HG03159 (cell line): ENCODE results near the gene KIRREL2.
"Not testable (repeated sequence)": the region's sequence is repeated elsewhere in the genome, so short reads cannot be mapped to it uniquely, and the experiment has no call there.

ENCODE experiments used
- ATAC-seq: cut with Tn5 transposase; IDR thresholded peaks from one replicate; pipeline ENCODE4 v1.9.1; 2021; ENCODE audit warnings: mild to moderate bottlenecking, moderate library complexity; ENCODE audit not compliant: unreplicated experiment

KIRREL2 gene

DNA sequence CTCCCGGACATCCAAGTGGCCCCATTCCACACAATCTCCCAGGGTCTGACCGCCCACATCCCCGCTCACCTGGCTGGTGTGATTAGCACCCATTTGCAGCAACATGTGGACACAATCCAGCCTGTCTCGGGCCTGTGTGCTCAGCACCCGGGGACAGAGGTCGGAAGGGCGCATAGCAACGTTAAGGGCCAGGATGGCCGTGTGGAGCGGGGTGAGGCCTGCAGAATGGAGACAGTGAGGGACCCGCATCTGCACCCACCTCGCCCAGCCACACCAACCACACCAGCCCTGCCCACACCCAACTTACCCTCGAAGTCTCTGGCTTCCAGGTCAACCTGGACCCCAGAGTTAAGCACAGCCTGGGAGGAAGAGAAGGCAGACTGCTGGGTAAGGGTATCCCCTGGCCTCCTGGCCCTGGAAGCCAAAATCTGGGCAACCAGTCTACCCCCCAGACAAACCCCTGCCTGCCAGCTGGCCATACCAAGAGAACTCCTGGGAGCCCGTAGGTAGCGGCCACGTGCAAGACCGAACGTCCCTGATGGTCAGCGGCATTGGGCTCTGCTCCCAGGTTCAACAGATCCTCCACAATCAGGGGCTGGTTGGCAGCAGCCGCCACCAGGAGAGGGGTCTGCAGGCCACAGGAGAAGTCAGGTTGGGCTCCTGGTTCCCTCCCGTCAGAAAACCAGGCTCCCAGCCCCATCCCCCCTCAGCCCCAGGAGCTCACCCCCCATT lies 39.4 kb downstream of the KIRREL2 start:
- no peak for ATAC-seq

DNA sequence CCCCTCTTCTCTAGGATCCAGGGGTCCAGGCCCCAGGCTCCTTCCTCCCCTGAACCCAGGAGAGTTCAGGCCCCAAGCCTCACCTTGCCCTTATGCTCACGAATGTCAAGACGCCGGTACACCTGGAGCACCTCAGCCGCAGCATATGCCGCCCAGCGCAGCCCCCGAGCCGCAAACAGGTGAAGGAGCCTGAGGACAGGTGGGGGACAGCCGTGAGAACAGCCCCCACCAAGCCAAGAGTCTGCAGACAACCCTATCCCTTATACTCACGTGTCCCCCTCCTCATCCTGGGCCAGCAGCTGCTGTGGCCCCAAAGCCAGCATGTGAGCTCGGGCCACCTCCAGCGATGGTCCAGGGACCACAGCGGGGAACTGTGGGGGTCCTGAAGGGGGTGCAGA lies 39.9 kb downstream of the KIRREL2 start:
- ATAC-seq, result no peak

DNA sequence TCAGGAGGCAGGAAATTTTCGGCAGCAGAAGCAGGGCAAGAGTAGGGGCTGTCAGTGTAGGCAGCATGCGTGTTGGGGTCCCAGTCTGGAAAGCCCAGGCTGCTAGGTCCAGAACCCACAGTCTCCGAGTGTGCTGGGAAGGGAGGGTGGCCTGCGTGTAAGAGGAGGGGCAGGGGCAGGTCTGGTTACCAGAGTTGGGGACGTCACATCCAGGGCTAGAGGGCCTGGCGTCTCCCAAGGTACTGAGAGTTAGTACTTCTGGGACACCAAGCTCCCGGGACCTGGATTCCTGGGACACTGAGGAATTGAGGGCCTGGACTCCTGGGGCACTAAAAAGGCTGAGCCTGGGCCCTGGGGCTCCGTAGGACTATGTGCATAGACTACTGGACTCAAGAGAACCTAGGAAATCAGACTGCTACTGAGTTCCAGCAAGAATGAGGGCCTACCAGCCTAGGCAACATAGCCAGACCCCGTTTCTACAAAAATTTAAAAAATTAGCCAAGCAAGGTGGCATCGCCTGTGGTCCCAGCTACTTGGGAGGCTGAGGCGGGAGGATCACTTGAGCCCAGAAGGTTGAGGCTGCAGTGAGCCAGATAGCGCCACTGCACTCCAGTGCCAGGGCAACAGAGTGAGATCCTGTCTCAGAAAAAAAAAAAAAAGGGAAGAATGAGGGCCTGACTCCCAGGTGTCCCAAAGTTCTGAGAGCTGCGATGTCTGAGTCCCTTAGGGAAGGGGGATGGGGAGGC lies 41.2 kb downstream of the KIRREL2 start:
- ATAC-seq, result no peak

DNA sequence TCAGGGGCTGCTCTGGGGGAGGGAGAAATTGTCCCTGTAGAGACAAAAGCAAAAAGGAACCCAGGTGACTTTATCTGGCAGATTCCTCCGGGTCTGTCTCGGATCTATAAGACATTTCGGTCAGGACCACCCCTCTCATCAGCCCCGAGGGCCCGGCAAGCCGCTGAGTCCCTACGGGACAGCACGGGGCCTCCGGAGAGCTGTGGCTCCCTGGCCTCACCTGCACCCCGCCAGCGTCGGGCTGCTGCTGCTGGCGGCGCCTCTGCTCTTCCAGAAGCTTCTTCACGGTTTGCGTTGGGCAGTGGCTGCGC lies 41.7 kb downstream of the KIRREL2 start:
- ATAC-seq, result no peak

DNA sequence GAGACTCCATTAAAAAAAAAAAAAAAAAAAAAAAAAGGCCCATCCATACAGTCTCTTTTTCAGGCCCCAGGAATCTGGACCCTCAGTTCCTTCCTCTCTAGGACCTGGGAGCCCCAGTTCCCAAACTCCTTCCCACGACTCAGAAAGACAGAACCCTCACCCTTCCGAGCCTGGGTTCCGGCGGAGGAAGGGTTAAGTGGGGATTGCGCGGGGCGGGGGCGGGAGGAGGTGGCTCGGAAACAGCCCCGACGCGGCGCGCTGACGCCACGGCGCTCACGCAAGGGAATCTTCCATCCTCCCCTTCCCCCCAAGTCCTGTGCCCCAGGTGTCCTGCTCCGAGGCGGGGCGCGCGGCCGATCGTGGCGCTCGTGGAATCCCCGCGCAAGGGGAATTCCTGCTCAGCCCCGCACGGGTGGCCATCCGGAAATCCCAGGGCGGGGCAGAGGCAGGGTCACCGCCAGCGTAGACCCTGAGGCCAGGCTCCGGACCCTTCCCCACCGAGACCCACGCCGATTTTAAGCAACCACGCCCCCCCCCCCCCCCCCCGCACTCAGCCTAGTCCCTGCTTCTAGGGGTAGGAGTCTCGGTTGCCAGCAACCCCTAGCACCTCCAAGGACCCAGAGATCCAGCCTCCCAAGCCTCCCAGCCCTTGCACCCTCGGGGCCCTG lies 43.0 kb downstream of the KIRREL2 start:
- ATAC-seq, result peak; percentile 39

DNA sequence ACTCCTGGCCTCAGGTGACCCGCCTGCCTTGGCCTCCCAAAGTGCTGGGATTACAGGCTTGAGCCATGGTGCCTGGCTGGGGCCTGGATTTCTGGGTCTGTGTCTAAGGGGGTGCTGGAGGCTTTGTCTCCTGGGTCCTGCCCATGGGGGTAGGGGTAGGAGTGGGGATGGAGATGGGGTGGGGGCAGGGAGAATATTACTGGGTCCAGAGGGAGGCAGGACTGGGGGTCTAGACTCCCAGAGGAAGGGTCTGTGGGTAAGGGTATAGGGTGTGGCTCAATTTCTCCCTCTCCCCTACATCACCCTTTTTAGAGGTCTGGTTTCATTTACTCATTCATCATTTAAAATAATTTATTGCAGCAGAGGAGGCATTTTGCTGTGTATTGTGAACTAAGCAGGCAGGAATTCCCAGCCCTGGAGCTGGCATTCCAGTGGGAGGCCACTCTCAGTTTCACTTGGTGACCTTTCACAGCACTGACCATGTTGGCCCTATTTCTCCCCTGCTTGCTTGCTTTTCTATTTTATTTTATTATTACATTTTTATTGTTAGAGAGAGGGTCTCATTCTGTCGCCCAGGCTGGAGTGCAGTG lies 44.4 kb downstream of the KIRREL2 start:
- ATAC-seq, result no peak

DNA sequence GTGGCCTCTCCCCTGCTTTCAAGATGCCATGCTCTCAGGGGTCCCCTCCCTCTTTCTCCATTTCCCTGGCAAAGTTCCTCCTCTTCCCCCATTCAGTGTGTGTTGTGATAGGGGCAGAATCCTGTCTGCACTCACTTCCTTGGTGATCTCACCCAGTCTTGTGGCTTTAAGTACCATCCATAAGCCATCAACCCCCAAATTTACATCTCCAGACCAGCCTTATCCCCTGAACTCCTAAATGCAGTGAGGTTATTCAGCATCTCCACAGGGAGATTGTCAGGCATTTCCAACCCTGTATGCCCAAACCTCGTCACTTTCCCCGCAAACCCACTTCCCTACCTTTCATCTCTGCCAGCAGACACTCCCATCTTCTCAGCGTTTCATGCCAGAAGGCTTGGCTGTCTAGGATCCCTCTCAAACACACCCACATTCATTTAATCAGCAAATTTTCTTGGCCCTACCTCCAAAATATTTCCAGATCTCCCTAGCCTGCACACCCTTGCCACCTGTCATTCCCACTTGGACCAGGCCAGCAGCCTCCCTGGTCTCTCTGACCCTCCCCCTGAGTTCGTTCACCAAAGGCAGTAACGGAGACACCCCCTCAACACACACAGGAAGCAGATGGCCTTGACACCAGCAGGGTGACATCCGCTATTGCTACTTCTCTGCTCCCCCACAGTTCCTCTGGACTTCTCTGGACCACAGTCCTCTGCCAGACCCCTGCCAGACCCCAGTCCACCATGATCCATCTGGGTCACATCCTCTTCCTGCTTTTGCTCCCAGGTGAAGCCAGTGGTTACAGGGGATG lies 45.3 kb downstream of the KIRREL2 start, which contains the start of gene HCST:
HCST (plus strand) TSS at position 676 of the 808 bp plus-strand sequence; CDS start at position 741, 65 bp downstream.
- ATAC-seq, result no peak

DNA sequence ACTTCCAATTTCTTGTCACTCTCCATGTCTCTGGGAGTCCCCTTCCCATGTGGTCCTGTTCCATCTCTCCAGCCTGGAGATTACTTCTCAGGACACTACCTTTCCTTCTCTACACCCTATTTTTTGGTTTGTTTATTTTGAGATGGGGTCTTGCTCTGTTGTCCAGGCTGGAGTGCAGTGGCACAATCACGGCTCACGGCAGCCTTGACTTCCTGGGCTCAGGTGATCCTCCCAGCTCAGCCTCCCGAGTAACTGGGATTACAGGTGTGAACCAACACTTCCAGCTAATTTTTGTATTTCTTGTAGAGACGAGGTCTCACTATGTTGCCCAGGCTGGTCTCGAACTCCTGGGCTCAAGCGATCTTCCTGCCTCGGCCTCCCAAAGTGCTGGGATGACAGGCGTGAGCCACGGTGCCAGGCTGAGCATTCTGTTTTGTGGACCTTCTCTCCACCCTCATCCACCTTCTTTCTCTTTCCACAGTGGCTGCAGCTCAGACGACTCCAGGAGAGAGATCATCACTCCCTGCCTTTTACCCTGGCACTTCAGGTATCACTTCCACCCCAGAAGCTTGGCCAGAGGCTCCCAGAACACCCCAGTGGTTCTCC lies 46.3 kb downstream of the KIRREL2 start:
- ATAC-seq, result no peak

DNA sequence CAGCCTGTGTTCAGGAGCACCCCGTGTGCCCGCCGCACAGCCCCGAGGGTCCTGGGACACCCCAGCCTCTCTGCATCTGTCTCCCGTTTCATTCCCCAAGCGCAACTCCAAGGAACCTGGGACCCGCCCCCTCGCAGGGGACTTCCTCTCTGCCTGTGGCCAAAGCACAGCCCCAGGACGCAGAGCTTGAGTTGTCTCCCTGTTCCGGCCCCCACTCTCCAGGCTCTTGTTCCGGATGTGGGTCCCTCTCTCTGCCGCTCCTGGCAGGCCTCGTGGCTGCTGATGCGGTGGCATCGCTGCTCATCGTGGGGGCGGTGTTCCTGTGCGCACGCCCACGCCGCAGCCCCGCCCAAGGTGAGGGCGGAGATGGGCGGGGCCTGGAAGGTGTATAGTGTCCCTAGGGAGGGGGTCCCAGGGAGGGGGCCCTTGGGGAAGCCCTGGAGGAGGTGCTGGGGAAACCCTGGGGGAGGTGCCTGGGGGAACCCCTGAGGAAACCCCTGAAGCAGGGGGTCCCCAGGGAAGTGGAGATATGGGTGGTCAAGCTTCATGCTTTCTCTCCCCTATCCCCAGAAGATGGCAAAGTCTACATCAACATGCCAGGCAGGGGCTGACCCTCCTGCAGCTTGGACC lies 47.0 kb downstream of the KIRREL2 start:
- peak; percentile 47 for ATAC-seq

DNA sequence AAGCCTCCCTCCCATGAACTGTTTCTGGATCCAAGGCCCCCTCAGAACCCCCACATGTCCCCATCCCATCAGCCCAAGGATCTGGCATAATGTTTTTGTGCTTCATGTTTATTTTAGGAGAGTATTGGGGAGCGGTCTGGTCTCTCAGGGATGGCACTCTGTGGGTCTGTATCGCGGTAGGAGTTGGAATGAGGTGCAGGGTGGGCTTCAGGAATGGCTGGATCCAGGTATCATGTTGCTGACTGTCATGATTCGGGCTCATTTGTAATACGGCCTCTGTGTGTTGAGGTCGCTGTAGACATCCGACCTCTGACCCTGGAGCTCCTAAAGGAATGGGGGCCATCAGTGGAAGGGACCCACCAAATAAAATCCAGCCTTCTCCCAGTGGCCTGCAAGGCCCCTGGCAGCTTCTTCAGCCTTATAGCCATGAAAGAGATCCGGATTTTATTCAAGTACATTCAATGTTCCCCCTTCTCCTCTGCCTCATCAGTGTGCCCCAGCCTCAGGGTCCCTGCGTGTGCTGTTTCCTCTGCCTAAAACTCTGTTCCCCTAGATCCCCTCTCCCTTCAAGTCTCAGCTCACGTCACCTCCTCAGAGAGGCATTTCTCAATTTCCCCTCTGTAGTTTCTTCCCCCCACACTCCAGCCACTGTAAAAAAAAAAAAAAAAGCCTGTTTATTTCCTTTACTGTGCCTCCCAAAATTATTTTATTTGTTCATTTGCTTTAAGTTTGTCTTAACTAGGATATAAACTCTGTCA lies 47.8 kb downstream of the KIRREL2 start:
- no peak for ATAC-seq

DNA sequence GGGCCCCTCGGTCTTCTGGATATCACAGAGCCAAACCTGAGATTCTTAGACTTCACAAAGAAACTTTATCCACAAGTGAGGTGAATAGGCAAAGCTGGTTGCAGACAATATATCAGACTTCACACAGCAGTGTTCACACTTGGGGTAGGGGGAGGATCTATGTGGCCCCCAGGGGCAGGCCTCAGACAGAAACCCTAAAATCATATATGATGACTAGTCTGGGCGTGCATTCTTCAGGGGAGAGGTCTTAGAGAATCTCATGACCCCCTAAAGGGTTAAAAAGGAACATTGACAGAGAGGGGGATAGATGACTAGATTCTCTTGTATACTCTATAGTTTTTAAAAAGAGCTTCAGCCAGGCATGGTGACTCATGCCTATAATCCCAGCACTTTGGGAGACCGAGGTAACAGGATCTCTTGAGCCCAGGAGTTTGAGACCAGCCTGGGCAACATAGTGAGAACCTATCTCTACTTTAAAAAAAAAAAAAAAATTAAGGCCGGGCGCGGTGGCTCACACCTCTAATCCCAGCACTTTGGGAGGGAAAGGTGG lies 48.5 kb downstream of the KIRREL2 start:
- ATAC-seq, result no peak

DNA sequence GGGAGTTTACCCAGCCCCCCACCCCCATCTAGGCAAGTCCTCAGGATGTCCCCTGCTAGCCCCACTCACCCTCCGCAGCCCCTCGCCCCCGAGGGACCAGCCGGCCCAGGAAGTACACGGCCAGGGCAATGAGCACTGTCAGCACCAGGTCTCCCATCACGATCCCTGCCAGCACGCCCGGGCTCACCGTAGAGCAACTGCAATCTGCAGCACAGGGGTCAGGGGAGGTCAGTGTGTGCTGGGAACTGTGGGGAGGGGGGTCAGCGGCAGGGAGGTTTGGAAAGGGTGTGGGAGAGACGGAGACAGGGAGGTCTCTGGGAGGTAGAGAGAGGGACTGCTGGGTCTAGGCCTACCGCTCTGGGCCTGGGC lies 50.6 kb downstream of the KIRREL2 start:
- no peak for ATAC-seq

DNA sequence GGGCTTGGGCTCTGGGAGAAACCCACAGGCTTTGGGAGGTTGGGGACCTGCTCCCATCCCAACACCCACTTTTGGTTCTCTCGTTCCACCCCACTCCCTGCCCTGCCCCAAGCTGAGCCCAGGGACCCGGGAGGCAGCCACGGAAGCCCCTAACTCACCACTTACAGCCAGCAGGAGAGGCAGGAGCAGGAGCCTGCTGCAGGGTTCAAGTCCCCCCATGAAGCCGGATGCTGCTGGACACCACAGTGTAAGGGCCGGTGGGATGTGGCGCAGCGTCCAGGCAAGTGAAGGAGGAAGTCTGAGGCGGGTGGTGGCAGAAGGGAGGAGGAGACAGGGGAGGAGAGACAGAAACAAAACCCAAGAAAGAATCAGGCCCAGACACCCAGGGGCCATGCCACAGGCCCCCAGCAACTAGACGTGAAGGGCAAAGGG lies 51.3 kb downstream of the KIRREL2 start, which contains the start of gene TYROBP:
TYROBP (minus strand) TSS at position 286 of the 432 bp plus-strand sequence; CDS start at position 219, 67 bp downstream.
- ATAC-seq, result no peak

DNA sequence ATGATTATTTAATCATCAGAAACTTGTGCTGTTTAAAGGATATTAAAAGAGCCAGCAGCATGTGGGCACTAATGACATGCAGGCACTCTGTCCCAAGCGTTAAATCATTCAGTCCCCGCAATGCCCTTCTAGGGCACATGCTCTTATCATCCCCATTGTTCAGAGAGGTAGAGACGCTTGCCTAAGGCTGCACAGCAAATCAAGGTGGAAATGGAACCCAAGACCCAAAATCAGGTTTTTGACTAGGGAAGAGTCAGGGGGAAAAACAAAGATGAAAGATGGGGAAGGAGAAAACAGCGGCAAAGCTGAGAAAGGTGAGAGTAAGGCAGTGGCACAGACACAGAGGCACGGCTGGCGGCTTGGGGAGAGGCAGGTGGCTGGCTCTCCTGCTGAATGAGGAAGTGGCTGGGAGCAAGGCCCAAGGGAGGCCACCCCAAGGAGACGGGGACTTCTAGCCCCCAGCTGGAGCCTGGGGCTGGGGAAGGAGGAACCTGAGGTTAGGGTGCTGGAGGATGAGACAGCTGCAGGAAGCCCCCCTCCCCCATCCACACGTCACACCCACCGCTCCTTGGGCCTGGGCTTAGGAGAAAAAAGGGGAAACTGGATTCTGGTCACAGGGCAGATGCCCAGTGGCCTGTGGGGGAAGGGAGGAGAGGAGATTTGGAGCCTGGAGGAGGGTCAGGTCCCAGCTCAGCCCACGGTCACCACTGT lies 52.4 kb downstream of the KIRREL2 start:
- no peak for ATAC-seq

DNA sequence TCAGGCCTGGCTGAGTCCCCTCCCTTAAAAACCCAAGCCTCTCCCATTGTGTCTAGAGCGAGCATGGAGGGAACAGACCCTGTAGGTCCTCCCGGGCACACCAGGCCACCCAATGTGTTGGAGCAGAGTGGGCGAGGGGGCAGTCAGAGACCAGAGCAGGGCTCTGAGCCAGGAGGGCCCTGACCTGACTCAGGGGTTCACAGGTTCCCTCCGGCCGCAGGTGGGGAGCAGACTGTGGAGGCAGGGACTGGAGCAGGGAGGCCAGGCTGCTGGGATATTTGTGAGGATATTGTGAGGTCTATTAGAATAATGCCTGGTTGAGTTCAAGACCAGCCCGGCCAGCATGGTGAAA lies 52.9 kb downstream of the KIRREL2 start:
- no peak for ATAC-seq

DNA sequence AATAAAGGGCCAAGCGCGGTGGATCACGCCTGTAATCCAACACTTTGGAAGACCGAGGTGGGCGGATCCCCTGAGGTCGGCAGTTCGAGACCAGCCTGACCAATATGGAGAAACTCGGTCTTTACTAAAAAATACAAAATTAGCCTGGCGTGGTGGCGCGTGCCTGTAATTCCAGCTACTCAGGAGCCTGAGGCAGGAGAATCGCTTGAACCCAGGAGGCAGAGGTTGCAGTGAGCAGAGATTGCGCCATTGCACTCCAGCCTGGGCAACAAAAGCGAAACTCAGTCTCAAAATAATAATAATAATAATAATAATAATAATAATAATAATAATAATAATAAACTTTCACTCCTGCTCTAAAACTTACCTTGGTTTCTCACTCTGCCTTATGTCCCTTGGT lies 53.6 kb downstream of the KIRREL2 start:
- ATAC-seq, result not testable (repeated sequence)

DNA sequence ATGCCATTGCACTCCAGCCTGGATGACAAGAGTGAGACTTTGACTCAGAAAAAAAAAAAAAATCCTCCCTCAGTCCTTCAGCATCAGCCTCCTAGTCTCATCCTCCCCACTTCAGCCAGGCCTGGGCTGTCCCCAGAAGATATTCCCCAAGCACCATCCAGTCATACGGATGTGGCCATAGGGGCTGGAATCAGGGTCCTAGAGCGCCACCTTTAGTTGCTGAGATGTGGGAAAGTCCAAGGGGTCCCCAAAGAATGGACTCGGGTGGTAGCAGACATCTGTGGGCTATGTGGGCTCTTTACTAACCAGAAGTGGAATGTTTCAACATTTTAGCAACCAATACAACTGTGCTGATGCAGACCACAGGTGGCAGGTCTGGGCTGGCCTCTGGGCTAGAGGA lies 54.5 kb downstream of the KIRREL2 start:
- no peak for ATAC-seq

DNA sequence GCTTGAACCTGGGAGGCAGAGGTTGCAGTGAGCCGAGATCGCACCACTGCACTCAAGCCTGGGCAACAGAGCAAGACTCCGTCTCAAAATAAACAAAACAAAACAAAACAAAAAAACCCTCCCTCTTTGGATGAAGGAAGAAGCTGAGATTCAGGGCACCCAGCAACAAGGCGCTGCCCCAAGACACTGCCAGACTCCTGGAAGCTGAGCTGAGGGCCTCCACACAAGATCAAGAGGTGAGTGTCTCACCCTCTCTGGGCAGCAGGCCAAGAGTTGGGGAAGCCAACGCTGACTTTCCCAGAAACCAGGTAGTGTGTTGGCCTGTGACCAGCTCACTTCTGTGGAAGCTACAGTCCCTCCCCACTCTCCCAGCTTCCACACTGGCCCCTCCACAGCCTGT lies 55.1 kb downstream of the KIRREL2 start:
- no peak for ATAC-seq
